PFSK-1 (cell line): ENCODE data around the gene GLRX5.

Source experiments
- FOXP2 ChIP-seq: optimal IDR thresholded peaks from 2 replicates; pipeline ENCODE3; 2011; ENCODE audit warnings: borderline replicate concordance, control low read depth, inconsistent platforms; ENCODE audit not compliant: insufficient read depth; ENCODE audit errors: extremely low read length, extremely low read depth
- POLR2AphosphoS5 ChIP-seq: IDR thresholded peaks from 2 replicates; pipeline ENCODE4 v1.6.1; 2012; ENCODE audit warnings: low read depth, mild to moderate bottlenecking, control low read depth, low read length, moderate library complexity
- SIN3A ChIP-seq: IDR thresholded peaks from 2 replicates; pipeline ENCODE4 v1.6.1; 2012; ENCODE audit warnings: mild to moderate bottlenecking, low read length, moderate library complexity, borderline replicate concordance; ENCODE audit not compliant: insufficient read depth
- TAF1 ChIP-seq: IDR thresholded peaks from 2 replicates; pipeline ENCODE4 v1.6.1; 2012; ENCODE audit warnings: low read length, control low read depth, borderline replicate concordance; ENCODE audit not compliant: insufficient read depth
- TF ChIP-seq, protein P1 (sequence below), 2 experiments: IDR thresholded peaks; 2 replicates each; pipeline versions ENCODE4 v1.6.1 to v1.8.0; 2011 to 2012; ENCODE audit warnings: low read depth in 2 of 2, low read length in 2 of 2, control low read depth in 1 of 2, inconsistent platforms in 1 of 2, mild to moderate bottlenecking in 1 of 2, moderate library complexity in 1 of 2; ENCODE audit not compliant: insufficient read depth in 1 of 2

The GLRX5 gene

GRCh38 chr14:95498622-95499353 lies 36.1 kb upstream of the GLRX5 start:
- TF ChIP-seq, protein P1, sequence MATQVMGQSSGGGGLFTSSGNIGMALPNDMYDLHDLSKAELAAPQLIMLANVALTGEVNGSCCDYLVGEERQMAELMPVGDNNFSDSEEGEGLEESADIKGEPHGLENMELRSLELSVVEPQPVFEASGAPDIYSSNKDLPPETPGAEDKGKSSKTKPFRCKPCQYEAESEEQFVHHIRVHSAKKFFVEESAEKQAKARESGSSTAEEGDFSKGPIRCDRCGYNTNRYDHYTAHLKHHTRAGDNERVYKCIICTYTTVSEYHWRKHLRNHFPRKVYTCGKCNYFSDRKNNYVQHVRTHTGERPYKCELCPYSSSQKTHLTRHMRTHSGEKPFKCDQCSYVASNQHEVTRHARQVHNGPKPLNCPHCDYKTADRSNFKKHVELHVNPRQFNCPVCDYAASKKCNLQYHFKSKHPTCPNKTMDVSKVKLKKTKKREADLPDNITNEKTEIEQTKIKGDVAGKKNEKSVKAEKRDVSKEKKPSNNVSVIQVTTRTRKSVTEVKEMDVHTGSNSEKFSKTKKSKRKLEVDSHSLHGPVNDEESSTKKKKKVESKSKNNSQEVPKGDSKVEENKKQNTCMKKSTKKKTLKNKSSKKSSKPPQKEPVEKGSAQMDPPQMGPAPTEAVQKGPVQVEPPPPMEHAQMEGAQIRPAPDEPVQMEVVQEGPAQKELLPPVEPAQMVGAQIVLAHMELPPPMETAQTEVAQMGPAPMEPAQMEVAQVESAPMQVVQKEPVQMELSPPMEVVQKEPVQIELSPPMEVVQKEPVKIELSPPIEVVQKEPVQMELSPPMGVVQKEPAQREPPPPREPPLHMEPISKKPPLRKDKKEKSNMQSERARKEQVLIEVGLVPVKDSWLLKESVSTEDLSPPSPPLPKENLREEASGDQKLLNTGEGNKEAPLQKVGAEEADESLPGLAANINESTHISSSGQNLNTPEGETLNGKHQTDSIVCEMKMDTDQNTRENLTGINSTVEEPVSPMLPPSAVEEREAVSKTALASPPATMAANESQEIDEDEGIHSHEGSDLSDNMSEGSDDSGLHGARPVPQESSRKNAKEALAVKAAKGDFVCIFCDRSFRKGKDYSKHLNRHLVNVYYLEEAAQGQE (IDR thresholded peaks at IDR 0.05; ENCODE audit: insufficient read depth in 1 of 2, low read depth in 2 of 2, low read length in 2 of 2): no peak

- no peak for TF ChIP-seq POLR2AphosphoS5
- TF ChIP-seq SIN3A: no peak
- TF ChIP-seq TAF1: no peak
- no peak for TF ChIP-seq FOXP2
- TF ChIP-seq, protein P1 (IDR thresholded peaks at IDR 0.05; ENCODE audit: insufficient read depth in 1 of 2, low read depth in 2 of 2, low read length in 2 of 2): no peak
Measured at GRCh38 chr14:95499354-95499750, 35.5 kb upstream of the GLRX5 start.

DNA sequence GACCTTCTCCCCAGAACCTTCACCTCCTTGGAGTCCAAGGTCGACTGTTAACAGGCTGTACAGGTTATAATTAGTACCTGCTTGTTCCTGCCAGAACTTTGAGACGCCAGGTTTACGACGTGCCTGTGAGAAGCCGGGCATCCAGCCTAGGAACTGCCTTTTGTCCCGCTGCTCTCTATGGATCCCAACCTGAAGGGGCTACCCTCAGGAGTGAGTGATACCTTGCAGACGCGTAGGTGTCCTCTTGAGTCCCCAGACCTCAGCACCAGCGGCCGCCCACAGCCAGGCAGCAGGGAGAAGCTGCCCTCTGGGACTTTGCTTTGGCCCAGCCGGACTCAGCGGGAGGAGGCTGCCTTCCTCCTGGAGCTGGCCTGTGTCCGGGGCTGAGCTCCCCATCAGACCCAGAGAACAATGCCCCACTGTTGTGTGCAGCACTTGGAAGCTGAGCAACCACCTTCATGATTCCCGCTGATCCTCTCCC lies 34.6 kb upstream of the GLRX5 start:
- no peak for TF ChIP-seq SIN3A
- no peak for TF ChIP-seq FOXP2
- TF ChIP-seq TAF1: no peak
- TF ChIP-seq, protein P1 (IDR thresholded peaks at IDR 0.05; ENCODE audit: insufficient read depth in 1 of 2, low read depth in 2 of 2, low read length in 2 of 2): no peak
- TF ChIP-seq POLR2AphosphoS5: no peak

DNA sequence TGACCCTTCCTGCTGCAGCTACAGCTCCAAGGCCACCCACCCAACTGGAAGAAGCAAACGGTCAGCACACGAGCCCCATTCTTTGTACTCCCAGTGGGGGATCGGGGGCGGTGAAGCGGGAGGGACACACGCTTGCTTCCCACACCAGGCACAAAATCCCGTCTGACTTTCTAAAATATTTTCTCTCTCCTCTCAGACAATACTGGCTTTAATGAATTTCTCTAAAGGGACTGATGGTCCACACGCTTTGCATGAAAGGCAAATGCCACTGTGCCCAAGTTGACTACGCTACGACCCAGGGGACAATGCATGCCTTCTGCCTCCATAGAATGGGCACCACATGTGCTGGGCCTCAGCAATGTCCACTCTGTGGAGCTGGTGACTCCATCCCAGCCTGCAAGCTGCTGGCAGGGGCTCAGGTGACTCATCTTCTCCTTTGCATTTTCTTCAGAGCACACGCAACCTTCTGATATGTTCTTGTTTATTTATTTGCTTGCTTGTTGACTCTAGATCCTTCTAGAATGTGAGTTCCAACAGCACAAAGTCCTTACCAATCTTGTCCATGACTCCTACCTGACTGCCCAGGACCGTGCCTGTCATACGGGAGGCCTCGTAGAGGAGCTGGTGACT lies 34.0 kb upstream of the GLRX5 start:
- no peak for TF ChIP-seq POLR2AphosphoS5
- no peak for TF ChIP-seq TAF1
- no peak for TF ChIP-seq SIN3A
- TF ChIP-seq FOXP2: no peak

GRCh38 chr14:95502381-95502950 lies 32.4 kb upstream of the GLRX5 start:
- TF ChIP-seq POLR2AphosphoS5 (no peak), SIN3A (no peak), TAF1 (no peak), FOXP2 (no peak)
- TF ChIP-seq, protein P1 (IDR thresholded peaks at IDR 0.05; ENCODE audit: insufficient read depth in 1 of 2, low read depth in 2 of 2, low read length in 2 of 2): no peak
